GM12873 (cell line): ENCODE data around the gene ZNF23.

Experiments used
- TF ChIP-seq, protein P1 (sequence below): IDR thresholded peaks from 2 replicates; pipeline ENCODE4 v1.5.1; 2012; ENCODE audit warnings: low read depth, mild to moderate bottlenecking, moderate library complexity, low read length, control low read depth; ENCODE audit not compliant: insufficient read depth; ENCODE audit errors: missing control alignments

ZNF23 gene

DNA sequence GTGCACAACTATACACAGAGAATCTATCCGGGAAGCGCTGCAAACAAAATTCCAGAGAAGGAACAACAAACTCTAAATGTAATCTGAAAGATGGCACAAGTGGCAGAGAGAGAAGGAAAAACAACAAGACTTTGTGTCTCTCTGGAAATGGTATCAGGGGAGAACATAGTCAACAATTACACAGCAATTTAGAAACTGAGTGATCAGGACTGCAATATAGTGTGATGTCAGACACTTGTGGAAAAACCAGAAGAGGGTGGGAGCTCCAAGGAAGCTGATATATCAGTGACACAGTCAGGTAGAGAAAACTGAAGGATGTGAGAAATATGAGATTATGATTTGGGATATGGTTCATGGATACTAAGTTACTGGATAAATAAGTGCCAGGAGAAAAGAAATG is 18.9 kb upstream of the ZNF23 start:
- TF ChIP-seq, protein P1, sequence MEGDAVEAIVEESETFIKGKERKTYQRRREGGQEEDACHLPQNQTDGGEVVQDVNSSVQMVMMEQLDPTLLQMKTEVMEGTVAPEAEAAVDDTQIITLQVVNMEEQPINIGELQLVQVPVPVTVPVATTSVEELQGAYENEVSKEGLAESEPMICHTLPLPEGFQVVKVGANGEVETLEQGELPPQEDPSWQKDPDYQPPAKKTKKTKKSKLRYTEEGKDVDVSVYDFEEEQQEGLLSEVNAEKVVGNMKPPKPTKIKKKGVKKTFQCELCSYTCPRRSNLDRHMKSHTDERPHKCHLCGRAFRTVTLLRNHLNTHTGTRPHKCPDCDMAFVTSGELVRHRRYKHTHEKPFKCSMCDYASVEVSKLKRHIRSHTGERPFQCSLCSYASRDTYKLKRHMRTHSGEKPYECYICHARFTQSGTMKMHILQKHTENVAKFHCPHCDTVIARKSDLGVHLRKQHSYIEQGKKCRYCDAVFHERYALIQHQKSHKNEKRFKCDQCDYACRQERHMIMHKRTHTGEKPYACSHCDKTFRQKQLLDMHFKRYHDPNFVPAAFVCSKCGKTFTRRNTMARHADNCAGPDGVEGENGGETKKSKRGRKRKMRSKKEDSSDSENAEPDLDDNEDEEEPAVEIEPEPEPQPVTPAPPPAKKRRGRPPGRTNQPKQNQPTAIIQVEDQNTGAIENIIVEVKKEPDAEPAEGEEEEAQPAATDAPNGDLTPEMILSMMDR, result no peak

DNA sequence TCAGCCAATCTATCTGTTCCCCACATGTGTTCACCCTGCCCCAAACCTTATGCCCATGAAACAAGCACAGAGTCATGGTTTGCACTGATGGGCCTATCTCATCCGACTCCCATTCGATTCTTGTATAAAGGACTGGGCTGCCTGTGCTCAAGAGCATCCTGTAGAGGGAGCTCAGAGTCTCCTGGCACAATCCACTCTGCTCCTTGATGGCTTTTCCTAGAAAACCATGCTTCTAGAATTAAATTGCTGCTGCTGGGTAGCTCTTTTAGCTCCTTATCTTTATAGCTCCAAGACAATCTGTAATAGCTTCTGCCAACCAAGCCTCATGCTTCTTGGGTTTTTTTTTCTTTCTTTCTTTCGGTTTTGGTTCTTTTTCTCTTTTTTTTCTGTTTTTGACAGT is 17.4 kb upstream of the ZNF23 start:
- TF ChIP-seq, protein P1, result peak; percentile 53

DNA sequence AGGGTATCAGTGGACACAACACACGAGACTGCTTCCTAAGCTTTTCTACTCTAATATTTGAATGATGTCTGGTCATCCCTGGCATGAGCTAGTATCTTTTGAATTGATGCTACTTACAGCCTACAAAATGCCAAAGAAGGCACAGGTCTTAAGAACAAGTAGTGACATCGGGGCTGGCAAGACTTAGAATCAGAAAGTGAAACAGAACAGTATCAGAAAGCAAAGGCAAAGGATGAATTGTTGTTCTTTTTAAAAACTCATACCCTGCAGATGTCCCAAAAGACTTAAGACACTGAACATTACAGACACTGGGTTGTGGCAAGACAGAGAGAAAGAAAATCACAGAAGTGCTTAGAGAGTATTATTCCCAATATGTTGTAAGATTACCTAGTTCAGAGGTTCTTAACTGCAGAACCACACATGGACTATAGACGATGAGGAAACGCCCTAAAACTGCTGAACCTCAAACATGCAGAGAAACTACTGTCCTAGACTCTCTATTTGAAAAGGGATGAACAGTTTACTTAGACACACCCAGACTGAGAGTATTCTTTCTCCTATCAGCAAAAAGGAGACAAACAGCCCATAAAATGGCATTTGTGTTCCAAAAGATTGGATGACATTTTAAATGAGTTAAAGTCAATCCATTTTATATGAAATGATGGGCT is 14.5 kb upstream of the ZNF23 start:
- TF ChIP-seq, protein P1, result no peak

DNA sequence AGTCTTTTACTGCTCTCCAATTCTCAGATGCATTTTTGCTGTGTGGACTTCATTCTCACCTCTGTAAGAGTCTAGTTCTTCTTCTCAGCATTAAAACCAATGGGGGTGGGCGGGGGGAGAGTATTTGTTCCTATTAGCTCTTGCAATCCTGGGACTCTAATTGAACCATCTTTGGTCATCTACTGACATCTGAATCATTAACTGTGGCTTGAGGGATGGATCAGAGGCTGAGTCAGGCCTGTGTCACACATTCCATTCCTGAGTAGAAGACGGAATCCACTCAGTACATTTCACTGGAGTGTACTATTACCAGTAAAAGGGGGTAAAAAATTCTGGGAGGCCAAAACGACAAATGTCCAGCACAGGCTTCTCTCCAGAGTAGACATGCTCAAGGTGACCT is 12.8 kb upstream of the ZNF23 start:
- TF ChIP-seq, protein P1, result no peak

DNA sequence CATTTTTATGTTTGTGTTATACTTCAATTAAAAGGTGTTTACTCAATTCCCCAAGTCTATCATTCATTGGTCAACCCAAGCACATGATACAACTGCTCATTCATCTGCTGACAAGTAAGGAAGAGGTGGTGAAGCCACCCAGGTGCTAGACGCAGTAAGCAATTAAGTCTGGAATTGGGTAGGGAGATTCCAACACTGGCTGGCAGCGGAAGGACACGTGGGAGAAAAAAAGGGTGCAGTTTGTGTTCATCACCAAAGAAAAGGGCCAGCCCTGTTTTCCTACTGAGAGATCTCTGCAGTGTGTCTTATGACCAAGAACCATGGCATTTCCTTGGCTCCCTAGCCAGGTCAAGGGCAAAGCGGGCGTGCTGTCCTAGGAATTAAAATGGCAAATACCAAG is 11.8 kb upstream of the ZNF23 start:
- TF ChIP-seq, protein P1, result no peak

DNA sequence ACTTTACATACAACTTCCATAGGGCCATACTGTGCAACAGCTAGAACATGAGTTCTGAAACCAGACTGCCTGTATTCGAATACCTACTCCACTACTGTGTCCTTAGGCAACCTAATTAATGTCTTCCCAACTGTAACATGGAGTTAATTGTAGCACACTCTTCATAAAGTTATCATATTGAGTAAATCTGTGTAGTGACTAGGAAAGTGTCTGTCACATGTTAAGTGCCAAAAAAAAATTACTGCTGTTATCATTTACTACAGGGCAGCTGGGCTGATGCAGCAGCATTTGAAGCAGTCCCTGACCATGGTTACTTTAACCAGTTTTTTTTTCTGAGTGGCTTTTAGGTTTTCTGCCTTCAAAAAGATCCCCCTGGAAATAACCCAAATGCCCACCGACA is 10.9 kb upstream of the ZNF23 start:
- TF ChIP-seq, protein P1, result no peak

DNA sequence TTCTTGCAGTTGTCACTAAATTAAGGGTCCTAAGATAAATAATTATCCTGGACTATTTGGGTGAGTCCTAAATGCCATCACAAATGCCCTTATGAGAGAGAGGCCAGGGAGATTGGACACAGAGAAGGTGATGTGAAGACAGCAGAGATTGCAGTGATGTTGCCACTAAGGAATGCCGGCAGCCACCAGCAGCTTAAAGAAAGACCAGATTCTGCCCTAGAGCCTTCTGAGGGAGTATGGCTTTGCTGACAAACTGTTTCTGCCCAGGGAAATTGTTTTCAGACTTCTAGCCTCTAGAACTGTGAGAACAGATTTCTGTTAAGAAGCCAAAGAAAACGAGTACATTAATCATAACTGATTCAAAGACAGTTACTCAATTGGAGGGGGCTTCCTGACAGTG is 10.0 kb upstream of the ZNF23 start:
- TF ChIP-seq, protein P1, result no peak
